Psoas muscle (tissue), 8 donors: ENCODE results near the gene ZNF775. TPM values are rescaled to one million over a fixed set of nuclear protein-coding genes. Genes with fewer than 3 reads are reported as not detected.

Experiments used
- ATAC-seq, 4 donors: fragments of 200-7000 bp; cut with Tn5 transposase; one replicate each; pipeline ENCODE4 v1.9.1; 2020; ENCODE audit warnings: moderate library complexity in 3 of 4, mild to moderate bottlenecking in 2 of 4
- DNase-seq, 2 donors: peaks; one replicate each; pipeline ENCODE4 v3.0.0-alpha.2; 2020
- H3K27ac ChIP-seq: fragments of 200-600 bp; one replicate; pipeline ENCODE4 v1.8.0; 2022
- H3K27me3 ChIP-seq, 3 donors: fragments of 200-600 bp in 1 of 3; one replicate each; pipeline versions ENCODE4 v1.6.1 to v1.8.0; 2013 to 2022; ENCODE audit warnings: low read length in 2 of 3, mild to moderate bottlenecking in 2 of 3, moderate library complexity in 1 of 3; ENCODE audit not compliant: insufficient read depth in 3 of 3
- H3K36me3 ChIP-seq, 2 donors: fragments of 200-600 bp in 1 of 2; one replicate each; pipeline versions ENCODE4 v1.6.1 to v1.8.0; 2013 to 2022; ENCODE audit warnings: low read depth in 1 of 2, mild to moderate bottlenecking in 1 of 2, moderate library complexity in 1 of 2; ENCODE audit not compliant: insufficient read depth in 1 of 2
- H3K4me1 ChIP-seq: fragments of 200-600 bp; one replicate; pipeline ENCODE4 v1.8.0; 2022
- H3K4me3 ChIP-seq: fragments of 200-600 bp; one replicate; pipeline ENCODE4 v1.8.0; 2022; ENCODE audit warnings: mild to moderate bottlenecking
- H3K9me3 ChIP-seq: fragments of 200-600 bp; one replicate; pipeline ENCODE4 v1.8.0; 2022
- CTCF ChIP-seq: fragments of 200-600 bp; IDR thresholded peaks from one replicate; pipeline ENCODE4 v1.8.0; 2022; ENCODE audit warnings: antibody characterized with exemption
- WGBS, 3 donors: extraction: QIAGEN DNeasy Blood & Tissue Kit; methylation state at CpG; one replicate each; pipeline versions ENCODE4 v1.1.6 to v1.1.7; 2013; 5-methylcytosine and 5-hydroxymethylcytosine counted together
- intact Hi-C, 2 donors: fragments of 100-400 bp; cut with DNase I; formaldehyde crosslinking; loops; one replicate each; pipeline versions ENCODE4 v1.11.0 to v1.14.2; 2022
- polyA plus RNA-seq, 3 donors: library from polyadenylated mRNA; stranded (reverse); fragments of 200-250 nt; gene quantifications; one replicate each; pipeline ENCODE4 v1.2.3, GENCODE V29; 2013
- total RNA-seq, 4 donors: library from RNA; stranded (reverse); fragmentation: NEBNext Ultra II Directional in 2 of 4; extraction: Animal tissue kit (Norgen Biotek cat#: 25700) in 2 of 4; gene quantifications; one replicate each; pipeline versions ENCODE4 v1.2.1 to v1.2.4, GENCODE V29; 2021 to 2023
- donor health status: healthy with polysubstance abuse.
- donor health status: DM: no; HTN: no; CAD: no; lungs with moderate emphysema.
- donor health status: Bipolar disorder and iron deficiency.
- donor health status: healthy.
- donor health status: DM: yes; HTN: yes; CAD: no.
- donor health status: DM: no; HTN: no; CAD: no.
- donor health status: DM: no; HTN: no; CAD: no.
- donor health status: DM: yes; HTN: yes; CAD: no.

ZNF775 gene
- total and polyA plus RNA-seq, 7 donors: 1.6 to 3.8 (median 2.8) TPM

- Histone ChIP-seq H3K36me3 (no peaks in the 10 kb centered on the region), H3K27ac (no peak overlapping the region), H3K27me3 (no peaks in the 10 kb centered on the region), H3K4me3 (no peak overlapping the region), H3K9me3 (no peaks in the 10 kb centered on the region), H3K4me1 (peaks cover 18% of the 10 kb centered on the region)
- no peak for TF ChIP-seq CTCF
- intact Hi-C loops: loop anchor here in 1 of 2 donors (2.0 kb wide), 1 partner anchor 30 kb away; no protein-coding TSS in a partner anchor
- WGBS, 3 donors: 93 to 98% (median 96%) methylated on average over 4 of the region's 4 CpGs
- DNase-seq (no peak), ATAC-seq (no peak)
These were observed 20.7 kb upstream of the ZNF775 start for GRCh38 chr7:150358433-150358832.

GRCh38 chr7:150358988-150359621, 20.0 kb upstream of the ZNF775 start:
- no peak overlapping the region for H3K27ac ChIP-seq
- ATAC-seq (no peak), DNase-seq (no peak)
- no peak for TF ChIP-seq CTCF
- no peaks in the 10 kb centered on the region for H3K9me3 ChIP-seq
- no peaks in the 10 kb centered on the region for H3K36me3 ChIP-seq
- H3K27me3 ChIP-seq: no peaks in the 10 kb centered on the region
- H3K4me1 ChIP-seq: peaks cover 19% of the 10 kb centered on the region
- intact Hi-C loops: loop anchor here in 1 of 2 donors (2.0 kb wide), 1 partner anchor 30 kb away; no protein-coding TSS in a partner anchor
- H3K4me3 ChIP-seq: no peak overlapping the region
- WGBS, 3 donors: 93 to 94% (median 93%) methylated on average over 4 of the region's 4 CpGs

GRCh38 chr7:150359622-150360362, 19.3 kb upstream of the ZNF775 start:
- DNase-seq (no peak), ATAC-seq (no peak)
- TF ChIP-seq CTCF: no peak
- Histone ChIP-seq H3K27ac (no peak overlapping the region), H3K4me1 (peaks cover 26% of the 10 kb centered on the region), H3K9me3 (no peaks in the 10 kb centered on the region), H3K27me3 (no peaks in the 10 kb centered on the region), H3K36me3 (no peaks in the 10 kb centered on the region), H3K4me3 (no peak overlapping the region)
- WGBS, 3 donors: 97 to 98% (median 98%) methylated on average over 2 of the region's 2 CpGs
- intact Hi-C loops: loop anchor here (2.0 to 5.0 kb wide), 2 partner anchors 29 to 38 kb away; no protein-coding TSS in a partner anchor

- no peaks in the 10 kb centered on the region for H3K27me3 ChIP-seq
- DNase-seq: no peak
- ATAC-seq: no peak
- intact Hi-C loops: loop anchor here in 1 of 2 donors (5.0 kb wide), 1 partner anchor 37 kb away; no protein-coding TSS in a partner anchor
- peaks cover 26% of the 10 kb centered on the region for H3K4me1 ChIP-seq
- no peaks in the 10 kb centered on the region for H3K9me3 ChIP-seq
- H3K36me3 ChIP-seq: no peaks in the 10 kb centered on the region
- 82 to 88% (median 82%) methylated on average over 5 of the region's 5 CpGs for WGBS, 3 donors
- no peak overlapping the region for H3K4me3 ChIP-seq
- no peak for TF ChIP-seq CTCF
- no peak overlapping the region for H3K27ac ChIP-seq
These were observed 18.6 kb upstream of the ZNF775 start for GRCh38 chr7:150360363-150361058.
